Measurements from ENCODE around the gene MAPRE2. TPM values are rescaled to one million over a fixed set of nuclear protein-coding genes. Genes with fewer than 3 reads are reported as not detected.
"Not testable (repeated sequence)": the region's sequence is repeated elsewhere in the genome, so short reads cannot be mapped to it uniquely, and the experiment has no call there.

The MAPRE2 gene
- total RNA-seq, 2 experiments from 2014 or later = 70.1 to 74.0 TPM

DNA sequence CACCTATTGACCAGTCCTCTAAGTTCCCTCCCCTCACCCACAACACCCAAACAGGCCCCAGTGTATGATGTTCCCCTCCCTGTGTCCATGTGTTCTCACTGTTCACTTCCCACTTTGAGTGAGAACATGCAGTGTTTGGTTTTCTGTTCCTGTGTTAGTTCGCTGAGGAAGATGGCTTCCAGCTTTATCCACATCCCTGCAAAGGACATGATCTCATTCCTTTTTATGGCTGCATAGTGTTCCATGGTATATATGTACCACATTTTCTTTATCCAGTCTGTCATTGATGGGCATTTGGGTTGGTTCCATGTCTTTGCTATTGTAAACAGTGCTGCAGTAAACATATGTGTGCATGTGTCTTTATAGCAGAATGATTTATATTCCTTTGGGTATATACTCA lies 66.9 kb downstream of the MAPRE2 start:
- H3K4me3 Mint-ChIP-seq, DNase-seq, H3K27me3 Mint-ChIP-seq, H3K27ac Mint-ChIP-seq, H3K9me3 Mint-ChIP-seq: not testable (repeated sequence)
- peaks cover 47% of the 10 kb centered on the region for H3K4me1 Mint-ChIP-seq
- peaks cover 46% of the 10 kb centered on the region for H3K36me3 Mint-ChIP-seq

GRCh38 chr18:35110059-35110458 lies 68.8 kb downstream of the MAPRE2 start:
- Mint-ChIP-seq H3K27ac (no peak overlapping the region), H3K27me3 (no peaks in the 10 kb centered on the region), H3K4me1 (peaks cover 52% of the 10 kb centered on the region), H3K4me3 (no peak overlapping the region), H3K36me3 (peaks cover 47% of the 10 kb centered on the region), H3K9me3 (peaks cover 9% of the 10 kb centered on the region)
- DNase-seq = no peak

DNA sequence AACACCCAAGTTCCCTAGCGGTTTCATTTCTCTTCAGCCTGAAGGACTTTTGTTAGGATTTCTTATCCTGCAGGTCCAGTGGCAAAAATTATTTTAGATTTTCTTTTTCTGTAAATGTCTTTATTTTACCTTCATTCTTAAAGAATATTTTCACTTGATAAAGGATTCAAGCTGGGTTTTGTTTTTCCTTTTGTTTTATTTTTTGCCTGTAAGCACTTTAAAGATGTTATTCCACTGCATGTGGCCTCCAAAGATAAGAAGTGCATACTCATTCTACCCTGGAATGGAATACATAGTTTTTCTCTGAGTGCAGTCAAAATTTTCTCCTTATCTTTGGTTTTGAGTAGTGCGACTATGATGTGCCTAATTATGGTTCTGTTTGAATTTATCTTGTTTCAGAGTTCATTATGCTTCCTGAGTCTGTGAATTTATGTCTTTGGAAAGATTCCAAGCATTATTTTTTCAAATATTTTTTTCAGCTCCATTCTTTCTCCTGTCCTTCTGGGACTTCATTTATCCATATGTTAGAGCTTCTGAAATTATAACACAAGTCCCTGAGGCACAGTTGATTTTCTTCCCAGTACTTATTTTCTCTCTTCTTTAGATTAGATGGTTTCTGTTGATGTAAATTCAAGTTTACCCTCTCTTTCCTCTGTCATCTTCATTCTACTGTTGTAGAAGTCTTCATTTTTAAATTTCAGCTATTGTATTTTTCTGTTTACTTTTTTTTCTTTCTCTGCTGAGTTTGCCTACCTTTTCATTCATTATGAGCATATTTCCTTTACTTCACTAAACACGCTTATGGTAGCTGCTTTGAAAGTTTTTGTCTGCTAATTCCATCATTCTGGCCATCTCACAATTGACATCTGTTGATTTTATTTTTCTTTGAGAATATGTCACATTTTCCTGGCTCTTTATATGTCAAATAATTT lies 69.6 kb downstream of the MAPRE2 start:
- Mint-ChIP-seq H3K4me3 (no peak overlapping the region), H3K4me1 (peaks cover 47% of the 10 kb centered on the region), H3K9me3 (peaks cover 9% of the 10 kb centered on the region), H3K27me3 (no peaks in the 10 kb centered on the region), H3K36me3 (peaks cover 52% of the 10 kb centered on the region), H3K27ac (no peak overlapping the region)
- no peak for DNase-seq

GRCh38 chr18:35112696-35113095 lies 71.5 kb downstream of the MAPRE2 start:
- Mint-ChIP-seq H3K4me1 (peaks cover 48% of the 10 kb centered on the region), H3K36me3 (peaks cover 50% of the 10 kb centered on the region), H3K27ac (no peak overlapping the region), H3K27me3 (no peaks in the 10 kb centered on the region), H3K4me3 (no peak overlapping the region), H3K9me3 (peaks cover 9% of the 10 kb centered on the region)
- no peak for DNase-seq

GRCh38 chr18:35114305-35114704 lies 73.1 kb downstream of the MAPRE2 start:
- Mint-ChIP-seq H3K4me3 (no peak overlapping the region), H3K9me3 (peaks cover 5% of the 10 kb centered on the region), H3K36me3 (peaks cover 37% of the 10 kb centered on the region), H3K27ac (no peak overlapping the region), H3K27me3 (no peaks in the 10 kb centered on the region), H3K4me1 (peaks cover 49% of the 10 kb centered on the region)
- no peak for DNase-seq

- H3K36me3 Mint-ChIP-seq = peaks cover 24% of the 10 kb centered on the region
- DNase-seq = no peak
- H3K9me3 Mint-ChIP-seq = no peaks in the 10 kb centered on the region
- no peak overlapping the region for H3K4me3 Mint-ChIP-seq
- peaks cover 48% of the 10 kb centered on the region for H3K4me1 Mint-ChIP-seq
- H3K27me3 Mint-ChIP-seq = no peaks in the 10 kb centered on the region
- no peak overlapping the region for H3K27ac Mint-ChIP-seq
Observed at GRCh38 chr18:35116784-35117318, 75.6 kb downstream of the MAPRE2 start.

DNA sequence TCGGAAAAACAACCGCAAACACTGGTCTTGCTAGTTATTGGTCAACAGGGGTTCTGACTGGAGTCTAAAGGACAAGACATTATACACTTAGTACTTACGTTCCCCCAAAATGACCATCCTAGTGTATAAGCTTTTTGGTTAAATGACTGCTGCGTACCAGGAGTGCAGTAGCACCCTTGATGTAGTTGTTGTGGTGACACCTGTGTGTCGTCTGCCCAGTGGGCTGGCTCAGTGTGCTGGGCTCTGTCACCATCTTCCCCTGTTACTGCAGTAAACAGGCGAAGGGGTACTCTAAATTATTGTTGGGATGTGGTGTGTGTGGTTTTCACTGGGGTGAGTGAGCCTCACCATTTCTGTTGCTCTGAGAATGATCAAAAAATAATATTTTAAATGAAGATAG lies 76.2 kb downstream of the MAPRE2 start:
- Mint-ChIP-seq H3K4me3 (no peak overlapping the region), H3K4me1 (peaks cover 49% of the 10 kb centered on the region), H3K27ac (no peak overlapping the region), H3K9me3 (no peaks in the 10 kb centered on the region), H3K36me3 (peaks cover 21% of the 10 kb centered on the region), H3K27me3 (no peaks in the 10 kb centered on the region)
- no peak for DNase-seq

- no peaks in the 10 kb centered on the region for H3K27me3 Mint-ChIP-seq
- H3K4me3 Mint-ChIP-seq = no peak overlapping the region
- no peak for DNase-seq
- H3K36me3 Mint-ChIP-seq = peaks cover 20% of the 10 kb centered on the region
- H3K27ac Mint-ChIP-seq = no peak overlapping the region
- no peaks in the 10 kb centered on the region for H3K9me3 Mint-ChIP-seq
- peaks cover 54% of the 10 kb centered on the region for H3K4me1 Mint-ChIP-seq
Observed at GRCh38 chr18:35117951-35118411, 76.8 kb downstream of the MAPRE2 start.

DNA sequence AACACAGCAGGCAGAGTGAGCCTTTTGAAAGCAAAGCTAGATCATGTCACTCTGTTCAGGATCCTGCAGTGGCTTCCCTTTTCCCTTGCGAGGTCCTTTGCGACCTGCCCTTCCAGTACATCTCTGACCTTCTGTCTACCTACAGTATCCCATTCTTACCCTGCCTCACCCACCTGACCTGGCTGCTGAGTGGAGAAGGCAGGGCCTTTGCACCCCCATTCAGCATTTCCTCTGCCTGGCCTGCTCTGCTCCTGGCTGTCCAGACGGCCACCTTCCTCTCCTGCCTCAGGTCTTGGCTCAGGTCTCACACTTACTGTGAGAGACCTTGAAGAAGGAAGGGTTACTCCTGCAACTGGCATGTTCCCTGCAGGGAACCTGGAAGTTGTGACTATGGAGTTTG lies 77.4 kb downstream of the MAPRE2 start:
- Mint-ChIP-seq H3K4me3 (no peak overlapping the region), H3K36me3 (peaks cover 26% of the 10 kb centered on the region), H3K9me3 (peaks cover under 1% of the 10 kb centered on the region), H3K27ac (no peak overlapping the region), H3K27me3 (no peaks in the 10 kb centered on the region), H3K4me1 (peaks cover 61% of the 10 kb centered on the region)
- no peak for DNase-seq

GRCh38 chr18:35121038-35121437 lies 79.8 kb downstream of the MAPRE2 start:
- DNase-seq = no peak
- H3K4me3 Mint-ChIP-seq = no peak overlapping the region
- peaks cover 64% of the 10 kb centered on the region for H3K4me1 Mint-ChIP-seq
- no peak overlapping the region for H3K27ac Mint-ChIP-seq
- no peaks in the 10 kb centered on the region for H3K27me3 Mint-ChIP-seq
- H3K9me3 Mint-ChIP-seq = peaks cover 7% of the 10 kb centered on the region
- peaks cover 29% of the 10 kb centered on the region for H3K36me3 Mint-ChIP-seq

DNA sequence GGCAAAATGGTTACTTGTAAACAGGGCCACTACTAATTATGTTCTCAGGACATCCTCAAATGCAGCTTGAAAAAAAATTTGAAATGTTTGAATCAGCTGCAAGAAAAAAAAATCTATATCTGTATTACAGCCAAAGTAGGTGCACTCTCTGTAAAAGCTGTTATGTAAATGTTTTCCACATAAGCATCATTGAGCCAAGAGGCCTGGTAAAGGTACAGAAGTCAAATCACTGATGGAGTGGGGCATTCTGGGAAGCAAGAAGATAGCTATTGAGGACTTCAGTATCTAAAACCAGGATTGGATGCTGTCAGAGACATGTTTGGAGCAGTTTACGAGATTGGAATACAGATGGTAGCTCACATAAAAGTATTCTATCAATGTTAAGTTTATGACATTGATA lies 80.3 kb downstream of the MAPRE2 start:
- no peak for DNase-seq
- Mint-ChIP-seq H3K27me3 (no peaks in the 10 kb centered on the region), H3K4me1 (peaks cover 60% of the 10 kb centered on the region), H3K36me3 (peaks cover 28% of the 10 kb centered on the region), H3K4me3 (no peak overlapping the region), H3K9me3 (peaks cover 7% of the 10 kb centered on the region), H3K27ac (peak overlapping the region; percentile 42)

DNA sequence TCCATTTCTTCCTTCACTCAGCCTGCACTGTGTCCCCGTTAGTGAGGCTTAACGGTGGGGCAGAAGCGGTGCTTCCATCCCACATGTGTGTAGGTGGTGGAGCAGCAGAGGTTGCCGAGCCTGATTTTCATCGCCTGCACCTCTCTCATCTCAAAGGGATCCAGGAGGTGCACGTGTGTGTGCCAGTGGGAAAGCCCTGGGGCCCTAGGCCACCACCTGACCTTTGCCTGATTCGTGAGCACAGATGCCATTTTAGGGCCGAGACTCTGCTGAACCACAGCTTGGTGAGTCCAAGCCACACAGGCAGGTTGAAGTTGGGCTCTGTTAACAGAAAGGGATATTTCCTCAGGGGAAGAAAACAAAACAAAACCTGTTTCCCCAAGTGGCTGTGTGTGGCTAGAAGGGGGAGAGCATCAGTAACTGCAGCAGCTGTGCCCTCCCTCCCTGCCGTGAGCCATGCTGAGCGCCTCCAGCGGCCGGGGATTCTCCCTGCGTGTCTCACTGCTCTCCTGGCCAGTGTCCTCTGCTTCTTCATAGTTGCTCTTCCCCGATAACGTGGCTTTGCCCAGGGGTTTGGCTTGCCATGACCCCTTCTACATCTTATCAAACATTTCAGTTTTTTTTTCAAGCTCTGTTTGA lies 81.5 kb downstream of the MAPRE2 start:
- peak overlapping the region; percentile 84 for H3K27ac Mint-ChIP-seq
- H3K27me3 Mint-ChIP-seq = no peaks in the 10 kb centered on the region
- peaks cover 53% of the 10 kb centered on the region for H3K4me1 Mint-ChIP-seq
- H3K9me3 Mint-ChIP-seq = peaks cover 7% of the 10 kb centered on the region
- DNase-seq = peak; percentile 47
- H3K36me3 Mint-ChIP-seq = peaks cover 28% of the 10 kb centered on the region
- H3K4me3 Mint-ChIP-seq = peak overlapping the region; percentile 50

GRCh38 chr18:35123811-35124210 lies 82.6 kb downstream of the MAPRE2 start:
- no peak overlapping the region for H3K4me3 Mint-ChIP-seq
- peaks cover 7% of the 10 kb centered on the region for H3K9me3 Mint-ChIP-seq
- H3K4me1 Mint-ChIP-seq = peaks cover 46% of the 10 kb centered on the region
- H3K27ac Mint-ChIP-seq = peak overlapping the region; percentile 44
- DNase-seq = no peak
- no peaks in the 10 kb centered on the region for H3K27me3 Mint-ChIP-seq
- peaks cover 26% of the 10 kb centered on the region for H3K36me3 Mint-ChIP-seq

DNA sequence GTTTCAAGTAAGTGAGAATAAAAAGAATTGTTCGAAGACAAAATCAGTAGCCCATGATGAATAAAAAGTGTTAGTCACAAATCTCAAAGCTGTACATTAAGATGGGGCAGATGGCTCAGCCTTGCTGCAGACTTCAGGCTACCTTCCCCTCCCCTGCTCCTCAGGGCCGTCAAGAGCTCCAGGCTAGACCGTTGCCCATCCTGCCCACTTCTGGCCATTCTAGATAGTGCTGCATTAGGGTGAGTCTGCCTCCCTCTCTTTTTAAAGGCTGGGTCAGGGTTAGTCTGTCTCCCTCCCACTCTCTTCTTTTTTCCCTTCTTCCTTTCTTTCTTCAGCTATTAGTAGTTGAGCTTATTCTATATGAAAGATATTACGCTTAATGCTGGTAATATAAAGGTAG lies 86.0 kb downstream of the MAPRE2 start:
- Mint-ChIP-seq H3K4me1 (peaks cover 26% of the 10 kb centered on the region), H3K36me3 (peaks cover 26% of the 10 kb centered on the region), H3K27ac (no peak overlapping the region), H3K4me3 (no peak overlapping the region), H3K9me3 (peaks cover 7% of the 10 kb centered on the region), H3K27me3 (no peaks in the 10 kb centered on the region)
- no peak for DNase-seq

- Mint-ChIP-seq H3K27ac (no peak overlapping the region), H3K9me3 (peaks cover 7% of the 10 kb centered on the region), H3K27me3 (no peaks in the 10 kb centered on the region), H3K4me3 (no peak overlapping the region), H3K36me3 (peaks cover 16% of the 10 kb centered on the region), H3K4me1 (peaks cover 12% of the 10 kb centered on the region)
- DNase-seq = no peak
Observed at GRCh38 chr18:35128675-35129074, 87.5 kb downstream of the MAPRE2 start.

All from activated naive CD8-positive, alpha-beta T cell treated with anti-CD3 and anti-CD28 coated beads for 36 hours (primary cell).